Measurements from ENCODE around the gene DNAJC13.

DNA sequence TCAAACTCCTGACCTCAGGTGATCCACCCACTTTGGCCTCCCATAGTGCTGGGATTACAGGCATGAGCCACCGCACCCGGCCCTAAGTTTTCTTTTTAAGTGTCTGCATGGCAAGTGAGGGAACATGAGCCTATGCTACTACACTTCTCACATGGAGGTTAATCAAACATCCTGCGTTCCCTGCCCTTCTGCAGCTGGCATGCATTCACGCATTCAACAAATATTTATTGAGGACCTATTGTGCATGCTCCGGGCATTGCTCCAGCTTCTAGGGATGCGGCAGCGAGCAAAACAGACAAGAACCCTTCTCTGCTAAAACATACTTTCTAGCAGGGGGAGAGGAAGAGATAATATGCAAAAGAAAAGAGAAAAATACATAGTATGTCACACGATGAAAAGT, 137.1 kb downstream of the DNAJC13 start:
- TF ChIP-seq EZH2 (IDR thresholded peaks at IDR 0.05; ENCODE audit: insufficient read depth, poor library complexity, severe bottlenecking), result no peak
- no peak for TF ChIP-seq EZH2phosphoT487 (IDR thresholded peaks at IDR 0.05; ENCODE audit: insufficient read depth, low read depth)

All from GM23248 (cell line).